Measurements from ENCODE around the gene HOXD8. TPM values are rescaled to one million over a fixed set of nuclear protein-coding genes. Genes with fewer than 3 reads are reported as not detected.

Gene HOXD8
- total RNA-seq, 1 donor from 2014 or later, result not detected

- no peak for TF ChIP-seq CTCF (IDR thresholded peaks at IDR 0.05)
- no peak for DNase-seq (ENCODE audit: low spot score)
- Mint-ChIP-seq H3K9me3 (ENCODE audit: low read depth) (peaks cover 7% of the 10 kb centered on the region), H3K4me1 (ENCODE audit: low read depth) (no peaks in the 10 kb centered on the region), H3K27me3 (ENCODE audit: low read depth) (peaks cover 80% of the 10 kb centered on the region), H3K36me3 (ENCODE audit: low read depth) (peaks cover 10% of the 10 kb centered on the region), H3K27ac (ENCODE audit: unreplicated experiment) (no peak overlapping the region), H3K4me3 (ENCODE audit: unreplicated experiment) (no peak overlapping the region)
These were observed 36.0 kb downstream of the HOXD8 start for GRCh38 chr2:176165370-176166050.

- H3K36me3 Mint-ChIP-seq (ENCODE audit: low read depth), result peaks cover 8% of the 10 kb centered on the region
- DNase-seq (ENCODE audit: low spot score), result no peak
These were observed 36.8 kb downstream of the HOXD8 start for GRCh38 chr2:176166272-176166671.

GRCh38 chr2:176167398-176167797 lies 37.9 kb downstream of the HOXD8 start:
- Mint-ChIP-seq H3K4me1 (ENCODE audit: low read depth) (no peaks in the 10 kb centered on the region), H3K27ac (ENCODE audit: unreplicated experiment) (no peak overlapping the region), H3K9me3 (ENCODE audit: low read depth) (peaks cover 7% of the 10 kb centered on the region), H3K36me3 (ENCODE audit: low read depth) (peaks cover 5% of the 10 kb centered on the region), H3K4me3 (ENCODE audit: unreplicated experiment) (no peak overlapping the region), H3K27me3 (ENCODE audit: low read depth) (peaks cover 70% of the 10 kb centered on the region)
- TF ChIP-seq CTCF (IDR thresholded peaks at IDR 0.05), result no peak
- DNase-seq (ENCODE audit: low spot score), result no peak

More at GRCh38 chr2:176166272-176166671, 36.8 kb downstream of the HOXD8 start:
- Mint-ChIP-seq H3K27ac (ENCODE audit: unreplicated experiment) (no peak overlapping the region), H3K9me3 (ENCODE audit: low read depth) (peaks cover 7% of the 10 kb centered on the region), H3K4me1 (ENCODE audit: low read depth) (no peaks in the 10 kb centered on the region), H3K27me3 (ENCODE audit: low read depth) (peaks cover 77% of the 10 kb centered on the region), H3K4me3 (ENCODE audit: unreplicated experiment) (no peak overlapping the region)
- TF ChIP-seq CTCF (IDR thresholded peaks at IDR 0.05), result no peak

GRCh38 chr2:176169181-176169580 lies 39.7 kb downstream of the HOXD8 start:
- H3K4me3 Mint-ChIP-seq (ENCODE audit: unreplicated experiment), result no peak overlapping the region
- no peak overlapping the region for H3K27ac Mint-ChIP-seq (ENCODE audit: unreplicated experiment)
- H3K4me1 Mint-ChIP-seq (ENCODE audit: low read depth), result no peaks in the 10 kb centered on the region
- DNase-seq (ENCODE audit: low spot score), result no peak
- H3K9me3 Mint-ChIP-seq (ENCODE audit: low read depth), result peaks cover 5% of the 10 kb centered on the region
- H3K36me3 Mint-ChIP-seq (ENCODE audit: low read depth), result peaks cover 4% of the 10 kb centered on the region
- H3K27me3 Mint-ChIP-seq (ENCODE audit: low read depth), result peaks cover 74% of the 10 kb centered on the region
- no peak for TF ChIP-seq CTCF (IDR thresholded peaks at IDR 0.05)

- peaks cover 74% of the 10 kb centered on the region for H3K27me3 Mint-ChIP-seq (ENCODE audit: low read depth)
- no peak for TF ChIP-seq CTCF (IDR thresholded peaks at IDR 0.05)
- H3K27ac Mint-ChIP-seq (ENCODE audit: unreplicated experiment), result no peak overlapping the region
- peaks cover 2% of the 10 kb centered on the region for H3K36me3 Mint-ChIP-seq (ENCODE audit: low read depth)
- no peaks in the 10 kb centered on the region for H3K4me1 Mint-ChIP-seq (ENCODE audit: low read depth)
- DNase-seq (ENCODE audit: low spot score), result no peak
- H3K9me3 Mint-ChIP-seq (ENCODE audit: low read depth), result peaks cover 3% of the 10 kb centered on the region
- H3K4me3 Mint-ChIP-seq (ENCODE audit: unreplicated experiment), result no peak overlapping the region
These were observed 40.2 kb downstream of the HOXD8 start for GRCh38 chr2:176169711-176170110.
